ENCODE measurements around the gene PRRX2.

PRRX2 gene

DNA sequence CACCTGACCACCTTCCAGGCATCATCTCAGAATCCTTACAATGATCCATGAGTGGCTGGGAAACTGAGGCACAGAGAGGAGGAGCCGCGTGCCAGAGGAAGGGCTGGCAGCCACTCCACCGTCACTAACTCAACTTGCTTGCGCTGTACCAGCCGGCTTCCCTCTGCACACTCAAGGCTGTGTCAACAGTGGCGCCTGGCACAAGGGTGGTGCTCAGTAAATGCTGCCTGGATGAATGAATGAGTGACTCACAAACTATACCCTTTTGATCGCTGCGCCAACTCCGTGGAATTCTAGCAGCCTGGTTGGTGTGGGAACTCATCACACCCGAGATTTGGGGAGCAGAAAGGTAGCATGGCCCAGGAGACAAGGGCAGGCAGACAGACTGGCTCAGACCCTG is 21.9 kb downstream of the PRRX2 start:
- Histone ChIP-seq H3K36me3 (ENCODE audit: insufficient read depth, low read length) (no peaks in the 10 kb centered on the region), H3K9me2 (ENCODE audit: low read depth, low read length) (no peaks in the 10 kb centered on the region), H3K9ac (ENCODE audit: low read length) (no peak overlapping the region), H3K4me3 (ENCODE audit: low read depth, low read length, poor library complexity, severe bottlenecking) (no peak overlapping the region), H3K9me3 (ENCODE audit: low read length) (no peaks in the 10 kb centered on the region), H3K27ac (ENCODE audit: low read depth, low read length, poor library complexity, severe bottlenecking) (no peak overlapping the region), H3K27me3 (ENCODE audit: insufficient read depth, low read length) (no peaks in the 10 kb centered on the region), H3K4me2 (ENCODE audit: low read length) (no peak overlapping the region), H2AFZ (ENCODE audit: low read length) (no peak overlapping the region), H3K4me1 (ENCODE audit: insufficient read depth, low read length, severe bottlenecking) (no peaks in the 10 kb centered on the region), H4K20me1 (ENCODE audit: insufficient read depth, low read length) (no peaks in the 10 kb centered on the region), H3K79me2 (ENCODE audit: insufficient read depth, low read length) (no peaks in the 10 kb centered on the region), H3F3A (ENCODE audit: insufficient read depth, low read length) (no peaks in the 10 kb centered on the region)
- TF ChIP-seq EZH2 (IDR thresholded peaks at IDR 0.05; ENCODE audit: borderline replicate concordance, low read length) (no peak), CTCF (IDR thresholded peaks at IDR 0.05; ENCODE audit: low read length) (no peak)

DNA sequence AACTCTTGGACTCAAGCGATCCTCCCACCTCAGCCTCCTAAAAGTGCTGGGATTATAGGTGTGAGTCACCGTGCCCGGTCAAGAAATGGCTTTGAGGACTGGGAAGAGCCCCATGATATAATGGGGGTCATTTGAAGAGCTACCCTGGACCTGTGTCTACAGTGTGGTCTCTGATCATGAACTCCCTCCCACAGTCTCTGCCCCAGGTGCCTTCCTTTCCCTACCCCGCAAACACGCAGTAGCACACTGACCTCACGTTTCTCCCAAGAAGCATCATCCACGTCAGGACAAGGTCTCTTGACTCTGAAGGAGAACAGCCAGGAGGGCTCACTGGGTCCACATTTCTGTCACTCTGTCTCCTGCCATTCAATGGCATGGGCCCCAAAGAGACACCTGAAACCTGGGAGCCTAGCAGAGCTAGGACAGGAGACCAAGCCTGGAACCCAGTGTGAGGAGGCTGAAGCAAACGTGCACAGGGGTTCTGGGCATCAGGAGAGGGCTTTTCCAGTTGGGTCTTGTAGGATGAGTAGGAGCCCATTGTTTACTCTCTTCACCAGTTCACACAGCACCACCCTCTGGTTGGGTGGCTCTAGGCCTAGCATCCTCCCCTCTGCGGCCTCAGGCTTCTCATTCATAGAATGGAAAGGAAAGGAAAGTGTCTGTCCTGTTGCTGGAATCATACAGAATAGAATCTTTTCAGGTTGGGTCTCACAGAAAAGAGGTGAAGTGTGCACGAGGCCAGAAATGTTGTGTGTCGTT is 23.0 kb downstream of the PRRX2 start:
- Histone ChIP-seq H4K20me1 (ENCODE audit: insufficient read depth, low read length) (no peaks in the 10 kb centered on the region), H3K79me2 (ENCODE audit: insufficient read depth, low read length) (no peaks in the 10 kb centered on the region), H2AFZ (ENCODE audit: low read length) (no peak overlapping the region), H3K4me2 (ENCODE audit: low read length) (no peak overlapping the region), H3K9me3 (ENCODE audit: low read length) (no peaks in the 10 kb centered on the region), H3K27ac (ENCODE audit: low read depth, low read length, poor library complexity, severe bottlenecking) (no peak overlapping the region), H3K9ac (ENCODE audit: low read length) (no peak overlapping the region), H3F3A (ENCODE audit: insufficient read depth, low read length) (no peaks in the 10 kb centered on the region), H3K4me3 (ENCODE audit: low read depth, low read length, poor library complexity, severe bottlenecking) (no peak overlapping the region), H3K9me2 (ENCODE audit: low read depth, low read length) (no peaks in the 10 kb centered on the region), H3K4me1 (ENCODE audit: insufficient read depth, low read length, severe bottlenecking) (no peaks in the 10 kb centered on the region), H3K36me3 (ENCODE audit: insufficient read depth, low read length) (no peaks in the 10 kb centered on the region), H3K27me3 (ENCODE audit: insufficient read depth, low read length) (no peaks in the 10 kb centered on the region)
- no peak for TF ChIP-seq CTCF (IDR thresholded peaks at IDR 0.05; ENCODE audit: low read length)
- TF ChIP-seq EZH2 (IDR thresholded peaks at IDR 0.05; ENCODE audit: borderline replicate concordance, low read length): no peak

DNA sequence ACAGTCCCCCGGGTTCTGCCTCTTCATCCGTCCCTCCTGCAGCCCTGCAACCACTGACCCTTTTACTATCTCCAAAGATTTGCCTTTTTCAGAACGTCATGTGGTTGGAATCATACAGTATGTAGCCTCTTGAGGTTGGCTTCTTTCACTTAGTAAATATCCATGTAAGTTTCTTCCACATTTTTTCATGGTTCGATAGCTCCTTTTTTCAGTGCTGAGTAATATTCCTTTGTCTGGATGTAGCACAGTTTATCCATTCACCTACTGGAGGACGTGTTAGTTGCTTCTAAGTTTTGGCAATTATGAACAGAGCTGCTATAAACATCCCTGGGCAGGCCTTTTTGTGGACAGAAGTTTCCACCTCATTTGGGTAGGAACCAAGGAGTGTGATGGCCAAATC is 27.1 kb downstream of the PRRX2 start:
- Histone ChIP-seq H3F3A (ENCODE audit: insufficient read depth, low read length) (no peaks in the 10 kb centered on the region), H2AFZ (ENCODE audit: low read length) (no peak overlapping the region), H3K9ac (ENCODE audit: low read length) (no peak overlapping the region), H3K79me2 (ENCODE audit: insufficient read depth, low read length) (no peaks in the 10 kb centered on the region), H3K36me3 (ENCODE audit: insufficient read depth, low read length) (no peaks in the 10 kb centered on the region), H4K20me1 (ENCODE audit: insufficient read depth, low read length) (no peaks in the 10 kb centered on the region), H3K9me3 (ENCODE audit: low read length) (no peaks in the 10 kb centered on the region), H3K27ac (ENCODE audit: low read depth, low read length, poor library complexity, severe bottlenecking) (no peak overlapping the region), H3K27me3 (ENCODE audit: insufficient read depth, low read length) (no peaks in the 10 kb centered on the region), H3K9me2 (ENCODE audit: low read depth, low read length) (no peaks in the 10 kb centered on the region), H3K4me3 (ENCODE audit: low read depth, low read length, poor library complexity, severe bottlenecking) (no peak overlapping the region), H3K4me1 (ENCODE audit: insufficient read depth, low read length, severe bottlenecking) (no peaks in the 10 kb centered on the region), H3K4me2 (ENCODE audit: low read length) (no peak overlapping the region)
- TF ChIP-seq CTCF (IDR thresholded peaks at IDR 0.05; ENCODE audit: low read length) (no peak), EZH2 (IDR thresholded peaks at IDR 0.05; ENCODE audit: borderline replicate concordance, low read length) (no peak)

All from OCI-LY1 (cell line).